ENCODE data around the gene RNF213.

Gene RNF213

DNA sequence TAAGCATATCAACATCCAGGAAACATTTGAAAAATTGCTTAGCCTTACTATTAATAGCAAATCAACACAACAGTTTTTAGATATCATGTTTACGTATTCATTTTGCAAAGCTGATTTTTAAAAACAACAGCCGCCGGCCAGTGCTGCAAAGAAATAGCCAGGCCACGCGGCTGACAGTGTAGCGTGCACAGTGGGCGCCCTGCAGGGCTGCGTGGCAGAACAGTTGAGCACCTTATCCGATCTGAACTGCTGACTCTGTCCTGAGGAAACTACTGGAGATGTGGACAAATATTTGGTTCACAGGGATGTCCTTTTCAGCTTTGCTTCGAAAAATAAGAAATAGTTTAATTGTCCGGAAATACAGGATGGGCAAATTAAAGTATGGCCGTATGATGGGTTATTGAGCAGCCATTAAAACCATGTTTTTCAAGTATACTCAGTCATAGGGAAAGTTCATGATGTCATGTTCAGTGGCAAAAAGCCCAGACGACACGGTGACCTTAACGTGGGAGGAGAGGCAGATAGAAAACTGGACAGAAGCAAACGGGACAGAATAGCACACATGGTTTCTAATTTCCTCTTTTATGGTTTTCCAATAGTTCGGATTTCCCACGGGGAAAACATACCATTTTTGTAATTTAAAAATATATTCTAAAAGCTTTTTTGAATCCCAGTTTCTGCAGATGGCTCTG is 101.9 kb downstream of the RNF213 start:
- TF ChIP-seq, protein P1, sequence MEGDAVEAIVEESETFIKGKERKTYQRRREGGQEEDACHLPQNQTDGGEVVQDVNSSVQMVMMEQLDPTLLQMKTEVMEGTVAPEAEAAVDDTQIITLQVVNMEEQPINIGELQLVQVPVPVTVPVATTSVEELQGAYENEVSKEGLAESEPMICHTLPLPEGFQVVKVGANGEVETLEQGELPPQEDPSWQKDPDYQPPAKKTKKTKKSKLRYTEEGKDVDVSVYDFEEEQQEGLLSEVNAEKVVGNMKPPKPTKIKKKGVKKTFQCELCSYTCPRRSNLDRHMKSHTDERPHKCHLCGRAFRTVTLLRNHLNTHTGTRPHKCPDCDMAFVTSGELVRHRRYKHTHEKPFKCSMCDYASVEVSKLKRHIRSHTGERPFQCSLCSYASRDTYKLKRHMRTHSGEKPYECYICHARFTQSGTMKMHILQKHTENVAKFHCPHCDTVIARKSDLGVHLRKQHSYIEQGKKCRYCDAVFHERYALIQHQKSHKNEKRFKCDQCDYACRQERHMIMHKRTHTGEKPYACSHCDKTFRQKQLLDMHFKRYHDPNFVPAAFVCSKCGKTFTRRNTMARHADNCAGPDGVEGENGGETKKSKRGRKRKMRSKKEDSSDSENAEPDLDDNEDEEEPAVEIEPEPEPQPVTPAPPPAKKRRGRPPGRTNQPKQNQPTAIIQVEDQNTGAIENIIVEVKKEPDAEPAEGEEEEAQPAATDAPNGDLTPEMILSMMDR (IDR thresholded peaks at IDR 0.05; ENCODE audit: insufficient read depth, low read length, missing control alignments) = no peak
- ChIA-PET POLR2A (interaction anchor here (0.5 kb wide), 1 partner anchor 33 kb away, joined by 3 read pairs; no protein-coding TSS in a partner anchor), CTCF (interaction anchor here (1.1 to 3.0 kb wide), 6 partner anchors 9 to 356 kb away, joined by 3 to 11 read pairs (median 5); no protein-coding TSS in a partner anchor)
- no peak for DNase-seq (ENCODE audit: low read depth, low spot score)
- H3K4me3 ChIP-seq (ENCODE audit: low read depth, low read length) = no peak overlapping the region

DNA sequence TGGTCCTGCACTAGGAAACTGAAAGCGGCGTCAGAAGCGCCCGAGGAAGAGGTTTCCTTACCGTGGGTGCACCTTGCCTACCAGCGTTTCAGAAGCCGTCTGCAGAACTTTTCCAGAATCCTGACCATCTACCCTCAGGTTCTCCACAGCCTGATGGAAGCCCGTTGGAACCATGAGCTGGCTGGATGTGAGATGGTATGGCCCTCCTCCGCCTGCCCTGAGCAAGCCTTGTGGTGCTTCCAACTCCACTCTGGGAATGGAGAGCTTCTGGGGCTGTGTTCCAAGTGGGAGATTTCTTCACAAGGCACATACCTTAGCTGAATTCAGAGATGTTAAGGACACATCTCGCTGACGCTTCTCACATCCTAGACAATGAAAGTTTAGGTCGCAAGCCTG is 102.5 kb downstream of the RNF213 start:
- DNase-seq (ENCODE audit: low read depth, low spot score) = no peak
- TF ChIP-seq, protein P1 (IDR thresholded peaks at IDR 0.05; ENCODE audit: insufficient read depth, low read length, missing control alignments) = no peak
- CTCF ChIA-PET = interaction anchor here (1.1 to 3.0 kb wide), 4 partner anchors 14 to 356 kb away, joined by 3 to 11 read pairs (median 6); no protein-coding TSS in a partner anchor
- POLR2A ChIA-PET = no interaction called here
- H3K4me3 ChIP-seq (ENCODE audit: low read depth, low read length) = no peak overlapping the region

GRCh38 chr17:80363518-80364090 is 103.0 kb downstream of the RNF213 start:
- no peak overlapping the region for H3K4me3 ChIP-seq (ENCODE audit: low read depth, low read length)
- ChIA-PET CTCF (interaction anchor here (1.1 to 3.0 kb wide), 4 partner anchors 14 to 357 kb away, joined by 3 to 11 read pairs (median 6); no protein-coding TSS in a partner anchor), POLR2A (no interaction called here)
- TF ChIP-seq, protein P1 (IDR thresholded peaks at IDR 0.05; ENCODE audit: insufficient read depth, low read length, missing control alignments) = no peak
- DNase-seq (ENCODE audit: low read depth, low spot score) = no peak

- DNase-seq (ENCODE audit: low read depth, low spot score) = no peak
- TF ChIP-seq, protein P1 (IDR thresholded peaks at IDR 0.05; ENCODE audit: insufficient read depth, low read length, missing control alignments) = peak; percentile 29
- ChIA-PET POLR2A (no interaction called here), CTCF (interaction anchor here (1.1 to 2.7 kb wide), 2 partner anchors 13 to 15 kb away, joined by 4 to 8 read pairs; no protein-coding TSS in a partner anchor)
- no peak overlapping the region for H3K4me3 ChIP-seq (ENCODE audit: low read depth, low read length)
Observed at GRCh38 chr17:80364091-80364691, 103.5 kb downstream of the RNF213 start.

DNA sequence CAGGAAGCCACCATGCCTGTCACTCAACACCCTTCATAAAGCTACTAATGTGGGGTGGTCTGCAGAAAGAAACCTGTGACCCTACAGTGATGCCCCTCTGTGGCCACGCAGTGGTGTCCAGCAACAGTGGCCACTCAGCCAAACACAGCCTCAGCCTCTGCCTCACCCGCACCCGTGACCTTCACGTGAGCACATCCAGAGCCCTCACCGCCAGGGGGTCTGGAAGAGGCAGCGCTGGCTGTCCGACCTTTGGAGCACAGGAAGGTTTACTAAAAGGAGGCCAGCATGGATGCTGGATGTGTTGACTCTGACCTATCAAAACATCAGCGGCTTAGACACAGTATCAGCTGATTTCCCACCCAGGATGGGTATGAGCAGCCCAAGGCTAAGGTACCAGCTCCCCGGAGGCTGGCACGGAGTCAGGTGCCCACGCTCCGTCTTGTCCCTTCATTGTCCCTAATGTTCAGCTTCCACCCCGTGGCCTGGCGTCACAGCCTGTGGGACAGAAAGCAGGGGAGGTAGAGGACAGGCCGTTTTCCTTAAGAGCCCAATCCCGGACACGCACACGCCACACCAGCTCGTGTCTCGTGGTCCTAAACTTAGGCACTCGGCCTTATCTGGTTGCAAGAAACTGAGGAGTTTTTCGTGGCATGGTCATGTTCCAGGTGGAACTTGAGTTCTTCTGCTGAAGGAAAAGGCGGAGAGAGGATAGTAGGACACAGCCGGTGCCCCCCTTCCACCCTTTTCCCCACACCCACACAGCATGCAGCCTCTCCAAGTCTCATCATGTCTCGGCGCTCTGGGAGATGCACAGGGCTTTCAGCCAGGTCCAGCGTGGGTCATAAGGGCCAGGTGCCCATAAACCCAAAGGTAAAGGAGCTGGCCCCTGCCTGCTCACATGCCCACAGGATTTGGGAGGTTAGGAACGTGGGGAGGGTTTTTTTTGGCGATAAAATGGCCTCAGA is 104.6 kb downstream of the RNF213 start:
- TF ChIP-seq, protein P1 (IDR thresholded peaks at IDR 0.05; ENCODE audit: insufficient read depth, low read length, missing control alignments) = no peak
- ChIA-PET POLR2A (interaction anchor here (0.6 kb wide), 1 partner anchor 43 kb away, joined by 3 read pairs; no protein-coding TSS in a partner anchor), CTCF (interaction anchor here (0.9 kb wide), 1 partner anchor 85 kb away, joined by 3 read pairs; no protein-coding TSS in a partner anchor)
- no peak for DNase-seq (ENCODE audit: low read depth, low spot score)
- no peak overlapping the region for H3K4me3 ChIP-seq (ENCODE audit: low read depth, low read length)

All from AG04449 (cell line).